ENCODE results near the gene SMOC1.

SMOC1 gene

GRCh38 chr14:70064136-70064865 is 185.1 kb downstream of the SMOC1 start:
- no peaks in the 10 kb centered on the region for H3K9me3 ChIP-seq (ENCODE audit: insufficient read depth, low read length, severe bottlenecking)
- no peak overlapping the region for H2AFZ ChIP-seq (ENCODE audit: low read depth, low read length)
- no peaks in the 10 kb centered on the region for H3K79me2 ChIP-seq (ENCODE audit: insufficient read depth, low read length)
- no peaks in the 10 kb centered on the region for H3K4me1 ChIP-seq (ENCODE audit: insufficient read depth, low read length)
- H3K4me2 ChIP-seq (ENCODE audit: insufficient read depth, low read length) = no peak overlapping the region
- no peak for DNase-seq
- H3K4me3 ChIP-seq (ENCODE audit: low read depth in 1 of 2, low read length in 2 of 2) = no peak overlapping the region
- H3K27ac ChIP-seq (ENCODE audit: low read length) = no peak overlapping the region
- no peaks in the 10 kb centered on the region for H3K36me3 ChIP-seq (ENCODE audit: insufficient read depth, low read length)
- no peak for TF ChIP-seq EZH2 (IDR thresholded peaks at IDR 0.05; ENCODE audit: borderline replicate concordance, low read depth, low read length, severe bottlenecking)
- TF ChIP-seq CTCF (IDR thresholded peaks at IDR 0.05; ENCODE audit: borderline replicate concordance, extremely low read depth, low read length, poor library complexity, severe bottlenecking) = no peak
- H4K20me1 ChIP-seq (ENCODE audit: insufficient read depth, low read length) = peaks cover 5% of the 10 kb centered on the region; the same call in 1 of the 2 replicates
- H3K27me3 ChIP-seq (ENCODE audit: insufficient read depth, low read length, poor library complexity) = peaks cover 7% of the 10 kb centered on the region
- H3K9ac ChIP-seq (ENCODE audit: low read depth, low read length) = no peak overlapping the region
- ATAC-seq (ENCODE audit: insufficient read depth, low read depth) = no peak

- Histone ChIP-seq H3K27ac (ENCODE audit: low read length) (no peak overlapping the region), H3K79me2 (ENCODE audit: insufficient read depth, low read length) (no peaks in the 10 kb centered on the region), H3K36me3 (ENCODE audit: insufficient read depth, low read length) (no peaks in the 10 kb centered on the region), H2AFZ (ENCODE audit: low read depth, low read length) (no peak overlapping the region), H3K27me3 (ENCODE audit: insufficient read depth, low read length, poor library complexity) (peaks cover 23% of the 10 kb centered on the region), H3K4me2 (ENCODE audit: insufficient read depth, low read length) (no peak overlapping the region), H3K4me3 (ENCODE audit: low read depth in 1 of 2, low read length in 2 of 2) (no peak overlapping the region), H4K20me1 (ENCODE audit: insufficient read depth, low read length) (peaks cover 8% of the 10 kb centered on the region; the same call in 1 of the 2 replicates), H3K9me3 (ENCODE audit: insufficient read depth, low read length, severe bottlenecking) (no peaks in the 10 kb centered on the region), H3K4me1 (ENCODE audit: insufficient read depth, low read length) (no peaks in the 10 kb centered on the region), H3K9ac (ENCODE audit: low read depth, low read length) (no peak overlapping the region)
- DNase-seq (no peak), ATAC-seq (ENCODE audit: insufficient read depth, low read depth) (no peak)
- TF ChIP-seq EZH2 (IDR thresholded peaks at IDR 0.05; ENCODE audit: borderline replicate concordance, low read depth, low read length, severe bottlenecking) (no peak), CTCF (IDR thresholded peaks at IDR 0.05; ENCODE audit: borderline replicate concordance, extremely low read depth, low read length, poor library complexity, severe bottlenecking) (no peak)
Measured at GRCh38 chr14:70067810-70068209, 188.6 kb downstream of the SMOC1 start.

GRCh38 chr14:70069186-70069585 is 190.0 kb downstream of the SMOC1 start:
- H3K79me2 ChIP-seq (ENCODE audit: insufficient read depth, low read length) = no peaks in the 10 kb centered on the region
- peaks cover 20% of the 10 kb centered on the region for H3K27me3 ChIP-seq (ENCODE audit: insufficient read depth, low read length, poor library complexity)
- H3K4me2 ChIP-seq (ENCODE audit: insufficient read depth, low read length) = no peak overlapping the region
- H3K9ac ChIP-seq (ENCODE audit: low read depth, low read length) = no peak overlapping the region
- H3K4me1 ChIP-seq (ENCODE audit: insufficient read depth, low read length) = no peaks in the 10 kb centered on the region
- no peak overlapping the region for H3K4me3 ChIP-seq (ENCODE audit: low read depth in 1 of 2, low read length in 2 of 2)
- no peaks in the 10 kb centered on the region for H3K36me3 ChIP-seq (ENCODE audit: insufficient read depth, low read length)
- DNase-seq (no peak), ATAC-seq (ENCODE audit: insufficient read depth, low read depth) (no peak)
- TF ChIP-seq CTCF (IDR thresholded peaks at IDR 0.05; ENCODE audit: borderline replicate concordance, extremely low read depth, low read length, poor library complexity, severe bottlenecking) = no peak
- no peak for TF ChIP-seq EZH2 (IDR thresholded peaks at IDR 0.05; ENCODE audit: borderline replicate concordance, low read depth, low read length, severe bottlenecking)
- H4K20me1 ChIP-seq (ENCODE audit: insufficient read depth, low read length) = peaks cover 8% of the 10 kb centered on the region; the same call in 1 of the 2 replicates
- H2AFZ ChIP-seq (ENCODE audit: low read depth, low read length) = no peak overlapping the region
- H3K27ac ChIP-seq (ENCODE audit: low read length) = no peak overlapping the region
- H3K9me3 ChIP-seq (ENCODE audit: insufficient read depth, low read length, severe bottlenecking) = no peaks in the 10 kb centered on the region
